Thoracic aorta (tissue), 2 donors: ENCODE data around the gene ATP5F1E. TPM values are rescaled to one million over a fixed set of nuclear protein-coding genes. Genes with fewer than 3 reads are reported as not detected.

Experiments
- ATAC-seq: fragments of 150-250 bp; one replicate; pipeline ENCODE4 v1.8.0; 2017; ENCODE audit warnings: low read depth; ENCODE audit not compliant: insufficient number of reproducible peaks, low FRiP score
- DNase-seq: peaks from one replicate; pipeline ENCODE4 v3.0.0-alpha.2; 2020; ENCODE audit warnings: low spot score
- H3K27ac ChIP-seq, 2 donors: fragments of 200-600 bp; sonication (generic); 1 replicate in 1 of 2; 2 replicates in 1 of 2; pipeline ENCODE4 v1.5.1; 2016; ENCODE audit warnings: mild to moderate bottlenecking in 2 of 2, moderate library complexity in 2 of 2
- H3K27me3 ChIP-seq: fragments of 200-600 bp; sonication (generic); replicated peaks from 2 replicates; pipeline ENCODE4 v1.6.0; 2016; ENCODE audit warnings: mild to moderate bottlenecking; ENCODE audit not compliant: insufficient read depth
- H3K36me3 ChIP-seq: fragments of 200-600 bp; sonication (generic); one replicate; pipeline ENCODE4 v1.5.1; 2016
- H3K4me1 ChIP-seq, 2 donors: fragments of 200-600 bp; sonication (generic); 1 replicate in 1 of 2; 2 replicates in 1 of 2; pipeline versions ENCODE4 v1.5.1 to v1.6.0; 2016; ENCODE audit warnings: low read depth in 2 of 2, mild to moderate bottlenecking in 1 of 2; ENCODE audit not compliant: control insufficient read depth in 1 of 2
- H3K4me3 ChIP-seq: fragments of 200-600 bp; sonication (generic); 2 replicates; pipeline ENCODE4 v1.5.1; 2016; ENCODE audit warnings: mild to moderate bottlenecking
- H3K9me3 ChIP-seq: fragments of 200-600 bp; sonication (generic); 2 replicates; pipeline ENCODE4 v1.5.1; 2016
- total RNA-seq, 2 donors: library from RNA; depleted of rRNA; stranded (reverse); fragments of >200 nt; gene quantifications; one replicate each; pipeline versions ENCODE4 v1.1.0 to v1.2.3, GENCODE V29; 2016
- TF ChIP-seq, protein P1 (sequence below): fragments of 200-600 bp; sonication (generic); IDR thresholded peaks from one replicate; pipeline ENCODE4 v1.5.1; 2019; ENCODE audit warnings: antibody characterized with exemption

The ATP5F1E gene
- total RNA-seq, 2 donors from 2014 or later = 16.8 to 21.1 TPM

DNA sequence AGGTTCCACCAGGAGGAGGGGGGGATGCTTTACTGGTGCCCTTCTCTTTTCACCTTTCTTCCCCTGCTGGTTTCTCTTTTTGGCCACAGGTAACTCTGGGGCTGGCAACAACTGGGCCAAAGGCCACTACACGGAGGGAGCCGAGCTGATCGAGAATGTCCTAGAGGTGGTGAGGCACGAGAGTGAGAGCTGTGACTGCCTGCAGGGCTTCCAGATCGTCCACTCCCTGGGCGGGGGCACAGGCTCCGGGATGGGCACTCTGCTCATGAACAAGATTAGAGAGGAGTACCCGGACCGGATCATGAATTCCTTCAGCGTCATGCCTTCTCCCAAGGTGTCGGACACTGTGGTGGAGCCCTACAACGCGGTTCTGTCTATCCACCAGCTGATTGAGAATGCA is 8.5 kb downstream of the ATP5F1E start:
- H3K9me3 ChIP-seq = no peaks in the 10 kb centered on the region
- H3K36me3 ChIP-seq = peaks cover 29% of the 10 kb centered on the region
- DNase-seq (no peak), ATAC-seq (no peak)
- H3K27ac ChIP-seq = no peak overlapping the region
- H3K4me3 ChIP-seq = no peak overlapping the region
- no peaks in the 10 kb centered on the region for H3K27me3 ChIP-seq
- TF ChIP-seq, protein P1, sequence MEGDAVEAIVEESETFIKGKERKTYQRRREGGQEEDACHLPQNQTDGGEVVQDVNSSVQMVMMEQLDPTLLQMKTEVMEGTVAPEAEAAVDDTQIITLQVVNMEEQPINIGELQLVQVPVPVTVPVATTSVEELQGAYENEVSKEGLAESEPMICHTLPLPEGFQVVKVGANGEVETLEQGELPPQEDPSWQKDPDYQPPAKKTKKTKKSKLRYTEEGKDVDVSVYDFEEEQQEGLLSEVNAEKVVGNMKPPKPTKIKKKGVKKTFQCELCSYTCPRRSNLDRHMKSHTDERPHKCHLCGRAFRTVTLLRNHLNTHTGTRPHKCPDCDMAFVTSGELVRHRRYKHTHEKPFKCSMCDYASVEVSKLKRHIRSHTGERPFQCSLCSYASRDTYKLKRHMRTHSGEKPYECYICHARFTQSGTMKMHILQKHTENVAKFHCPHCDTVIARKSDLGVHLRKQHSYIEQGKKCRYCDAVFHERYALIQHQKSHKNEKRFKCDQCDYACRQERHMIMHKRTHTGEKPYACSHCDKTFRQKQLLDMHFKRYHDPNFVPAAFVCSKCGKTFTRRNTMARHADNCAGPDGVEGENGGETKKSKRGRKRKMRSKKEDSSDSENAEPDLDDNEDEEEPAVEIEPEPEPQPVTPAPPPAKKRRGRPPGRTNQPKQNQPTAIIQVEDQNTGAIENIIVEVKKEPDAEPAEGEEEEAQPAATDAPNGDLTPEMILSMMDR = no peak
- H3K4me1 ChIP-seq = peaks cover 3 to 16% of the 10 kb centered on the region in 2 donors

GRCh38 chr20:59022754-59023153 is 9.4 kb downstream of the ATP5F1E start:
- TF ChIP-seq, protein P1 = no peak
- Histone ChIP-seq H3K27ac (no peak overlapping the region), H3K27me3 (no peaks in the 10 kb centered on the region), H3K4me1 (peaks cover 0 to 7% of the 10 kb centered on the region in 2 donors), H3K4me3 (no peak overlapping the region), H3K9me3 (no peaks in the 10 kb centered on the region), H3K36me3 (peaks cover 28% of the 10 kb centered on the region)
- ATAC-seq (no peak), DNase-seq (no peak)

DNA sequence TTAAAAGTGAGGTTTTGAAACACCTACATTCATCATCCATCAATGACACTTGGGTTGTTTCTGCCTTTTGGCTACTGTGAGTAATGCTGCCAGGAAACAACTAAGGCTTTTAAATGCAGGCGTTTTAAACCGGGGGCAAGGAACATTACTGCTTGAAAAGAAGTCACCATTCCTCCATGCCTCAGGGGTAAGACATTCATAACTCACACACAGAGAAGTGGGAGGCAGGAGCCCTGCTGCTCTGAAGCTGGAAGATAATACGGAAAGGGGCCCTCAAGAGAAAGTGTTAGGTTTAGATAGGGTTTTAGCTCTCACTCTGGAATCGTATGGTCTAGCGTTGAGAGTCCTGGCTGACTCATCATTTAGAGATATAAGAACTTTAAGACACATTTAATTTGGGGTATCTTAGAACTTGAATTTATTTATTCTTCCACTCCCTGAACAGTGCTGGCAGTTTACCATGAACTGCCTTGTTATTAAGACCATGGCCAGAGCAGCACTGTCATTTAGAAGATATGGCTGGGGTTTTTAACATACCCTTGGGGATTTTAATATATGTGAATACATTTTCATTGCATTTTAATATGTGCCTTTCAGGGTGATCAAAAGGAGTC is 11.1 kb downstream of the ATP5F1E start:
- peaks cover 22% of the 10 kb centered on the region for H3K36me3 ChIP-seq
- no peak overlapping the region for H3K4me3 ChIP-seq
- DNase-seq (no peak), ATAC-seq (no peak)
- H3K27me3 ChIP-seq = no peaks in the 10 kb centered on the region
- no peaks in the 10 kb centered on the region for H3K9me3 ChIP-seq
- TF ChIP-seq, protein P1 = no peak
- H3K27ac ChIP-seq = no peak overlapping the region
- H3K4me1 ChIP-seq = no peaks in the 10 kb centered on the region

GRCh38 chr20:59019217-59019616 is 12.9 kb downstream of the ATP5F1E start, which contains the start of gene TUBB1:
Gene TUBB1, plus strand, starts transcription at chr20:59019429. Its CDS starts 94 bp downstream, at chr20:59019523.
- H3K9me3 ChIP-seq = no peaks in the 10 kb centered on the region
- H3K4me3 ChIP-seq = no peak within 1 kb of the TSS
- peaks cover 10% of the 10 kb centered on the region for H3K36me3 ChIP-seq
- TF ChIP-seq, protein P1 = no peak
- ATAC-seq (no peak), DNase-seq (no peak)
- H3K27me3 ChIP-seq = no peaks in the 10 kb centered on the region
- H3K4me1 ChIP-seq = peaks cover 0 to 11% of the 10 kb centered on the region in 2 donors
- H3K27ac ChIP-seq = no peak within 1 kb of the TSS

- TF ChIP-seq, protein P1 = no peak
- no peak for DNase-seq
- ATAC-seq = no peak
- Histone ChIP-seq H3K36me3 (peaks cover 8% of the 10 kb centered on the region), H3K4me1 (peaks cover 0 to 15% of the 10 kb centered on the region in 2 donors), H3K9me3 (no peaks in the 10 kb centered on the region), H3K4me3 (no peak overlapping the region), H3K27ac (no peak overlapping the region), H3K27me3 (no peaks in the 10 kb centered on the region)
These were observed 13.3 kb downstream of the ATP5F1E start for GRCh38 chr20:59018817-59019216.
